DMS153 treated with DMSO at 0.1 percent for 48 hours (cell line): Measurements from ENCODE around the gene BANF1.
"Not testable (repeated sequence)": the region's sequence is repeated elsewhere in the genome, so short reads cannot be mapped to it uniquely, and the experiment has no call there.

Source experiments
- DNase-seq: peaks from one replicate; lab custom pipeline; 2025; ENCODE audit not compliant: unreplicated experiment; lab: John Stamatoyannopoulos, UW

BANF1 gene

GRCh38 chr11:66011239-66011784, 9.0 kb downstream of the BANF1 start:
- no peak for DNase-seq

- no peak for DNase-seq
These were observed 9.5 kb downstream of the BANF1 start, which contains the start of gene CST6 for GRCh38 chr11:66011785-66012303. CST6 (plus strand) TSS chr11:66012008; CDS start chr11:66012045, 37 bp downstream.

- no peak for DNase-seq
These were observed 10.2 kb downstream of the BANF1 start for GRCh38 chr11:66012371-66012945.

GRCh38 chr11:66012946-66013761, 10.9 kb downstream of the BANF1 start:
- DNase-seq, result no peak

- DNase-seq, result no peak
These were observed 11.4 kb downstream of the BANF1 start for GRCh38 chr11:66013762-66014100.

- no peak for DNase-seq
These were observed 12.6 kb downstream of the BANF1 start for GRCh38 chr11:66014804-66015453.

- no peak for DNase-seq
These were observed 13.2 kb downstream of the BANF1 start for GRCh38 chr11:66015454-66015881.

GRCh38 chr11:66015936-66016792, 13.9 kb downstream of the BANF1 start:
- no peak for DNase-seq

- no peak for DNase-seq
These were observed 14.5 kb downstream of the BANF1 start for GRCh38 chr11:66016793-66017177.

- DNase-seq, result no peak
These were observed 15.0 kb downstream of the BANF1 start for GRCh38 chr11:66017321-66017720.

- no peak for DNase-seq
These were observed 17.9 kb downstream of the BANF1 start for GRCh38 chr11:66020212-66020611.

GRCh38 chr11:66020618-66021357, 18.5 kb downstream of the BANF1 start:
- DNase-seq, result no peak

- DNase-seq, result peak; percentile 10
These were observed 20.3 kb downstream of the BANF1 start for GRCh38 chr11:66022401-66023185.

GRCh38 chr11:66023186-66023440, 20.8 kb downstream of the BANF1 start:
- not testable (repeated sequence) for DNase-seq

- no peak for DNase-seq
These were observed 23.8 kb downstream of the BANF1 start, which contains the start of gene CATSPER1 for GRCh38 chr11:66026017-66026529. CATSPER1 (minus strand) TSS chr11:66026479; CDS start chr11:66026379, 100 bp downstream.

- DNase-seq, result no peak
These were observed 30.8 kb downstream of the BANF1 start for GRCh38 chr11:66032957-66033735.

GRCh38 chr11:66035653-66036333, 33.5 kb downstream of the BANF1 start:
- no peak for DNase-seq

- no peak for DNase-seq
These were observed 34.0 kb downstream of the BANF1 start for GRCh38 chr11:66036334-66036710.
